Smooth muscle cell (in vitro differentiated cells): ENCODE data around the gene COL19A1. TPM values are rescaled to one million over a fixed set of nuclear protein-coding genes. Genes with fewer than 3 reads are reported as not detected.
"Not testable (repeated sequence)": the region's sequence is repeated elsewhere in the genome, so short reads cannot be mapped to it uniquely, and the experiment has no call there.

Experiments used
- DNase-seq: peaks from one replicate; lab custom pipeline; 2025; ENCODE audit not compliant: unreplicated experiment; lab: John Stamatoyannopoulos, UW
- H2AFZ ChIP-seq: fragments of 200-600 bp; sonication (generic); 2 replicates; pipeline ENCODE4 v1.6.0; 2016; ENCODE audit warnings: antibody characterized with exemption, low read depth, mild to moderate bottlenecking
- H3F3A ChIP-seq: fragments of 200-600 bp; sonication (generic); 2 replicates; pipeline ENCODE4 v1.6.0; 2017; ENCODE audit warnings: antibody characterized with exemption, low read depth
- H3K27ac ChIP-seq: fragments of 200-600 bp; sonication (generic); 2 replicates; pipeline ENCODE4 v1.5.1; 2016; ENCODE audit warnings: low read depth, mild to moderate bottlenecking
- H3K27me3 ChIP-seq: fragments of 200-600 bp; sonication (generic); 2 replicates; pipeline ENCODE4 v1.6.1; 2016; ENCODE audit warnings: low read depth, mild to moderate bottlenecking
- H3K36me3 ChIP-seq: fragments of 200-600 bp; sonication (generic); 2 replicates; pipeline ENCODE4 v1.5.1; 2016; ENCODE audit warnings: low read depth
- H3K4me1 ChIP-seq: fragments of 200-600 bp; sonication (generic); 2 replicates; pipeline ENCODE4 v1.5.1; 2016; ENCODE audit warnings: low read depth
- H3K4me2 ChIP-seq: fragments of 200-600 bp; sonication (generic); 2 replicates; pipeline ENCODE4 v1.6.0; 2016; ENCODE audit warnings: mild to moderate bottlenecking
- H3K4me3 ChIP-seq: fragments of 200-600 bp; sonication (generic); 2 replicates; pipeline ENCODE4 v1.5.1; 2016; ENCODE audit warnings: mild to moderate bottlenecking
- H3K79me2 ChIP-seq: fragments of 200-600 bp; sonication (generic); 2 replicates; pipeline ENCODE4 v1.6.0; 2016; ENCODE audit warnings: low read depth, mild to moderate bottlenecking
- H3K9ac ChIP-seq: fragments of 200-600 bp; sonication (generic); 2 replicates; pipeline ENCODE4 v1.6.0; 2016; ENCODE audit warnings: low read depth
- H3K9me3 ChIP-seq: fragments of 200-600 bp; sonication (generic); replicated peaks from 2 replicates; pipeline ENCODE4 v1.5.1; 2016; ENCODE audit warnings: low read depth
- H4K20me1 ChIP-seq: fragments of 200-600 bp; sonication (generic); 2 replicates; pipeline ENCODE4 v1.6.0; 2016; ENCODE audit warnings: low read depth
- WGBS: methylation state at CpG from one replicate; pipeline ENCODE4 v1.1.7; 2016; ENCODE audit warnings: low lambda C conversion rate; 5-methylcytosine and 5-hydroxymethylcytosine counted together
- polyA plus RNA-seq: library from polyadenylated mRNA; unstranded; fragments of >200 nt; fragmentation: Nextera tagmentation; extraction: Ambion mirVana; gene quantifications from 2 replicates; pipeline ENCODE4 v1.2.1, GENCODE V29; 2016
- total RNA-seq: library from RNA; depleted of rRNA; stranded (reverse); fragments of >200 nt; gene quantifications from 2 replicates; pipeline ENCODE4 v1.2.3, GENCODE V29; 2014
- TF ChIP-seq, protein P1 (sequence below): fragments of 200-600 bp; sonication (generic); IDR thresholded peaks from 2 replicates; pipeline ENCODE4 v1.5.1; 2017; ENCODE audit warnings: borderline replicate concordance, mild to moderate bottlenecking, antibody characterized with exemption; ENCODE audit not compliant: insufficient read depth, poor library complexity, severe bottlenecking

Gene COL19A1
- total and polyA plus RNA-seq, 2 experiments from 2014 or later: 0.55 to 1.6 TPM

DNA sequence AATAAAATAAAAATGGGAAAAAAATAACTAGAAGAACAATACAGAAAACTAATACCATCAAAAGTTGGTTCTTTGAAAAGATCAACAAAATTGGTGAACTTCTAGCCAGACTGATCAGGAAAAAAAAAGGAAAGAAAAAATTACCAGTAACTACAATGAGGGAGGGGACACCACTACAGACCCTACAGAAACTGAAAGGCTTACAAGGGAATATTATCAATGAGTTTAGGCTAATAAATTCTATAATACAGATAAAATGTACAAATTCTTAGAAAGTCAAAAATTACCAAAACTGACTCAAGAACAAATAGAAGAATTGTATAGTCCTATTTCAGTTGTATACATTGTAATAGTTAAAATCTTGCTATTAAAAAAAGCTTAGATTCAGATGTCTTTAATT lies 141.8 kb downstream of the COL19A1 start:
- H3K36me3 ChIP-seq: peaks cover 5% of the 10 kb centered on the region
- TF ChIP-seq, protein P1, sequence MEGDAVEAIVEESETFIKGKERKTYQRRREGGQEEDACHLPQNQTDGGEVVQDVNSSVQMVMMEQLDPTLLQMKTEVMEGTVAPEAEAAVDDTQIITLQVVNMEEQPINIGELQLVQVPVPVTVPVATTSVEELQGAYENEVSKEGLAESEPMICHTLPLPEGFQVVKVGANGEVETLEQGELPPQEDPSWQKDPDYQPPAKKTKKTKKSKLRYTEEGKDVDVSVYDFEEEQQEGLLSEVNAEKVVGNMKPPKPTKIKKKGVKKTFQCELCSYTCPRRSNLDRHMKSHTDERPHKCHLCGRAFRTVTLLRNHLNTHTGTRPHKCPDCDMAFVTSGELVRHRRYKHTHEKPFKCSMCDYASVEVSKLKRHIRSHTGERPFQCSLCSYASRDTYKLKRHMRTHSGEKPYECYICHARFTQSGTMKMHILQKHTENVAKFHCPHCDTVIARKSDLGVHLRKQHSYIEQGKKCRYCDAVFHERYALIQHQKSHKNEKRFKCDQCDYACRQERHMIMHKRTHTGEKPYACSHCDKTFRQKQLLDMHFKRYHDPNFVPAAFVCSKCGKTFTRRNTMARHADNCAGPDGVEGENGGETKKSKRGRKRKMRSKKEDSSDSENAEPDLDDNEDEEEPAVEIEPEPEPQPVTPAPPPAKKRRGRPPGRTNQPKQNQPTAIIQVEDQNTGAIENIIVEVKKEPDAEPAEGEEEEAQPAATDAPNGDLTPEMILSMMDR: no peak
- no peak overlapping the region for H3K4me2 ChIP-seq
- H3K79me2 ChIP-seq: no peaks in the 10 kb centered on the region
- H2AFZ ChIP-seq: no peak overlapping the region
- H3F3A ChIP-seq: no peaks in the 10 kb centered on the region
- H3K27me3 ChIP-seq: no peaks in the 10 kb centered on the region
- no peaks in the 10 kb centered on the region for H3K4me1 ChIP-seq
- H3K4me3 ChIP-seq: no peak overlapping the region
- peaks cover 13% of the 10 kb centered on the region for H3K9me3 ChIP-seq
- no peak overlapping the region for H3K9ac ChIP-seq
- H3K27ac ChIP-seq: no peak overlapping the region
- no peak for DNase-seq
- no peaks in the 10 kb centered on the region for H4K20me1 ChIP-seq

DNA sequence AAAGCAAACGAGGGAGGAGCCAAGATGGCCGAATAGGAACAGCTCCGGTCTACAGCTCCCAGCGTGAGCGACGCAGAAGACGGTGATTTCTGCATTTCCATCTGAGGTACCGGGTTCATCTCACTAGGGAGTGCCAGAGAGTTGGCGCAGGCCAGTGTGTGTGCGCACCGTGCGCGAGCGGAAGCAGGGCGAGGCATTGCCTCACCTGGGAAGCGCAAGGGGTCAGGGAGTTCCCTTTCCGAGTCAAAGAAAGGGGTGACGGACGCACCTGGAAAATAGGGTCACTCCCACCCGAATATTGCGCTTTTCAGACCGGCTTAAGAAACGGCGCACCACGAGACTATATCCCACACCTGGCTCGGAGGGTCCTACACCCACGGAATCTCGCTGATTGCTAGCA lies 144.0 kb downstream of the COL19A1 start:
- H3K9ac ChIP-seq, H3K27ac ChIP-seq, DNase-seq, H3K36me3 ChIP-seq, H2AFZ ChIP-seq, H3K4me1 ChIP-seq, H3F3A ChIP-seq, H3K79me2 ChIP-seq, H3K27me3 ChIP-seq, H3K4me3 ChIP-seq, H3K4me2 ChIP-seq, H4K20me1 ChIP-seq: not testable (repeated sequence)
- H3K9me3 ChIP-seq: peaks cover 13% of the 10 kb centered on the region
- WGBS: 91% methylated on average over 26 of the region's 28 CpGs

DNA sequence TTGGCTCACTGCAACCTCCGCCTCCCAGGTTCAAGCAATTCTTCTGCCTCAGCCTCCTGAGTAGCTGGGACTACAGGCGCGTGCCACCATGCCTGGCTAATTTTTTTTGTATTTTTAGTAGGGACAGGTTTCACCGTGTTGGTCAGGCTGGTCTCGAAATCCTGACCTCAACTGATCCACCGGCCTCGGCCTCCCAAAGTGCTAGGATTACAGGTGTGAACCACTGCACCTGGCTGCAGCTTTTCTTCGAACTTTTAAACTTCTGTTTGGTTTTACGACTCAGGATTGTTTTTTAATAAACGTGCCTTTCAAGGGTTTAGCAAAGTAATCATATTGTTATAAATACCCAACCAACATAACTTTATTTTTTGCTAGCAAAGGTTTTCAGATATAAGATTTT lies 156.8 kb downstream of the COL19A1 start:
- not testable (repeated sequence) for H3K9me3 ChIP-seq, H3K27ac ChIP-seq, H4K20me1 ChIP-seq, H3K27me3 ChIP-seq, H3K9ac ChIP-seq, H3K79me2 ChIP-seq, DNase-seq, H3K4me2 ChIP-seq, H3K4me3 ChIP-seq, H2AFZ ChIP-seq, H3K36me3 ChIP-seq, H3F3A ChIP-seq, H3K4me1 ChIP-seq
- 95% methylated on average over 10 of the region's 10 CpGs for WGBS

DNA sequence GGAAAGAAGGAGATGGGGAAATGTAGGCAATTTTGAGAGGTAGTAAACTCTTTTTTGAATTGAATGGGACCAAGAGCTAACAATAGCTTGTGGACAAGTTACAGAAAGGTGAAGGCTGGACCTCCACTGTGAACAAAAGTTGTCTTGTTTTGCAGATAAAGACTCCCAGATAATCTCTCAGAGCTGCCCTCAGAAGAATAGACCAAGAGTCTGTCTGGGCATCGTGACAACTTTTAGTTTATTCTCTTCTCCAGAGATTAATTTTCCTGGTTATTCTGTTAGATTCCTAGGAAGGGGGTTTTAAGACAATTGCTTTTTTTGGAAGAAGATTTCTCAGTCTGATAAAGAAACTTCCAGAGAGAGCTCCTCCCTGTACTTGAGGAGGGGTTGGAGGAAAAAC lies 161.9 kb downstream of the COL19A1 start:
- WGBS: 83% methylated on average over 1 of the region's 1 CpG
- Histone ChIP-seq H3K4me3 (no peak overlapping the region), H3K79me2 (no peaks in the 10 kb centered on the region), H3K9me3 (no peaks in the 10 kb centered on the region), H2AFZ (no peak overlapping the region), H3K4me2 (no peak overlapping the region), H3K4me1 (no peaks in the 10 kb centered on the region), H4K20me1 (no peaks in the 10 kb centered on the region), H3F3A (no peaks in the 10 kb centered on the region), H3K9ac (no peak overlapping the region), H3K27ac (no peak overlapping the region), H3K36me3 (no peaks in the 10 kb centered on the region), H3K27me3 (no peaks in the 10 kb centered on the region)
- TF ChIP-seq, protein P1: no peak
- DNase-seq: no peak

DNA sequence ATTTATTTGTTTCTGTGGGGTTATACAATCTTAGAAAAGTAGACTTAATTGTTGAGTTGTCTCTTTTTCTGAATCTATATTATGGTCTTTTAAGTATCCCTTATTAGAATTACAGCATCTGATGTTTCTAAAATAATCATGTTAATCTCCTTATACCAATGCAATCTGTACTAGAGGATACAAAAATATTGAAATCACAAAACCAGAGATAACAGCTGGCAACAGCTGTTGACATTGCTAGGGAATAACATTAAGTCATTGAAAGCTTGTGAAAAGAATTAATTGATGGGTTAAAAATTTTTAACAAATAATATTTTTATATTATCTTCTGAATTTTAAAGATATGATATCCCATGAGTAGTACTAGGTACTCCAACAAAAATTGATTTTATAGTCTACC lies 162.6 kb downstream of the COL19A1 start:
- no peak overlapping the region for H3K9ac ChIP-seq
- H2AFZ ChIP-seq: no peak overlapping the region
- H3K9me3 ChIP-seq: no peaks in the 10 kb centered on the region
- no peaks in the 10 kb centered on the region for H3K36me3 ChIP-seq
- no peaks in the 10 kb centered on the region for H3K79me2 ChIP-seq
- TF ChIP-seq, protein P1: no peak
- no peaks in the 10 kb centered on the region for H4K20me1 ChIP-seq
- H3K4me1 ChIP-seq: no peaks in the 10 kb centered on the region
- H3K27me3 ChIP-seq: no peaks in the 10 kb centered on the region
- H3F3A ChIP-seq: no peaks in the 10 kb centered on the region
- H3K27ac ChIP-seq: no peak overlapping the region
- DNase-seq: no peak
- no peak overlapping the region for H3K4me3 ChIP-seq
- no peak overlapping the region for H3K4me2 ChIP-seq
